ENCODE results near the gene BABAM2.
"Not testable (repeated sequence)": the region's sequence is repeated elsewhere in the genome, so short reads cannot be mapped to it uniquely, and the experiment has no call there.

The BABAM2 gene

GRCh38 chr2:28085201-28085600 lies 194.7 kb downstream of the BABAM2 start:
- no peak for DNase-seq

GRCh38 chr2:28086611-28087010 lies 196.1 kb downstream of the BABAM2 start:
- no peak for DNase-seq

- no peak for DNase-seq
These were observed 198.4 kb downstream of the BABAM2 start for GRCh38 chr2:28088970-28089369.

DNA sequence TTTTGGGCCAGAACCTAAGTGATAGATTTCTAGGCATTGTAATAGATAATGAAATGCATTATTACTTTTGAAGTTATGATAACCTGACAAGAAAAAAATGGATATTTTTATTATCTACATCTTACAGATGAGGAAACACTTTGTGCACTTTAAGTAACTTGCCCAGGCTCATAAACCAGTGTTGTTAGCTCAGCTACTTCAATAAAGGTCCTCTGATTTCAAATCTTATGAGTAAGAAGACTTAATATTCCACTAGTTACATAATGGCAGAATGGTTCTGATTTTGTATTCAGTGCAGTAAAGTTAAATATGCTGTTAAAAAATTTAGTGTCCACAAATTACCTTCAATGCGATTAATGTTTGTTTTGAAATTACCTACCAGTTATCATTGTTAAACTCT lies 199.0 kb downstream of the BABAM2 start:
- no peak for DNase-seq

- DNase-seq, result no peak
These were observed 202.8 kb downstream of the BABAM2 start for GRCh38 chr2:28093308-28093707.

DNA sequence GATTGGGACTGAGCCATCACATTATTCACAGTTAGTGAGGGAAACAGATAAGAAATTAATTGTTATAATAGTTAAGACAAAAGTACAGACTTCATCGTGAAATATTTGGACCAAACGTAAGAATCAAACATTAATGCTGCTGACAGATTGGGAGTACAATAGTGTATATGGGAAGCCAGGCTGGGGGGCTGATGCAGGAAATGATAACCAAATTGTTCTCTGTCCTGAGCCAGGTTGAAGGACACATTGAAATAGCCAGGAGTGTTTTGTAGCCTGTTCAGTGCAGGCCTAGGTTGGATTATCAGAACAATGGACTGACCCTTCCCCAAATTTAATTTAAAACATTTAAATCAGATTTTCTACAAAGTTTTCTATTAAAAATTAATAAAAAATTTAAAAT lies 203.2 kb downstream of the BABAM2 start:
- DNase-seq, result no peak

DNA sequence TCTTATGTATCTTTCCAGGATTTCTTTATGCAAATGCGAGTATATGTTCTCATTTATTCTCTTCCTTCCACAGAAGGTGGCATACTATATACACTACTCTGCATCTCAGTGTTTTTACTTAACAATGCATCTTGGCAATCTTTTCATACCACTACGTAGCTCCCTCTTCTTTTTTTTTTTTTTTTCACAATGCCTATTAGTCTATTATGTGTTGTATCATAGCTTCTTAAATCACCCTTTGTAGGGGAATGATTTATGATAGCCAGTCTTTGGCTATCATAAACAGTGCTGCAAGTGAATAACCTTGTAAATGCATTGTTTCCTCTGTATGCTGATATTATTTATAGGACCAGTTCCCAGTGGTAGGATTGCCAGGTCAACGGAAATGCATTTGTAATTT lies 204.2 kb downstream of the BABAM2 start:
- no peak for DNase-seq

- no peak for DNase-seq
These were observed 205.1 kb downstream of the BABAM2 start for GRCh38 chr2:28095622-28096021.

DNA sequence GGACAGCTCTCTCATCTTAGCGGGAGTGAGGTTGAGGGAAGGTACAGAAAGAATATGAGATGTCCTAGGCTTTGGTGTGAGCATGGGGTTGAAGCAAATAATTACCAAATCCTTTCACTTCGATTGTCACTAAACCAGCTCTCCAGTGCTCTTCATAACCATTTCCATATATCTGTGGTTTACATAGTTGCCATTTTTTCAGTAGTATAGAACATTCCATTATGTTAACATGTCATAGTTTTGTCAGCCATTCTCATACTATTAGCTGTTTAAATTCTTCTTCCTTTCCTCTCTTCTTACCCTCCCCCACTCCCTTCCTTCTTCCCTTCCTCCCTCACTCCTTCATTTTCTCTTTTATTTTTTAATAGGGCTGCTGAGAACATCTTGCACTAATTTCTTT lies 205.9 kb downstream of the BABAM2 start:
- DNase-seq, result no peak

DNA sequence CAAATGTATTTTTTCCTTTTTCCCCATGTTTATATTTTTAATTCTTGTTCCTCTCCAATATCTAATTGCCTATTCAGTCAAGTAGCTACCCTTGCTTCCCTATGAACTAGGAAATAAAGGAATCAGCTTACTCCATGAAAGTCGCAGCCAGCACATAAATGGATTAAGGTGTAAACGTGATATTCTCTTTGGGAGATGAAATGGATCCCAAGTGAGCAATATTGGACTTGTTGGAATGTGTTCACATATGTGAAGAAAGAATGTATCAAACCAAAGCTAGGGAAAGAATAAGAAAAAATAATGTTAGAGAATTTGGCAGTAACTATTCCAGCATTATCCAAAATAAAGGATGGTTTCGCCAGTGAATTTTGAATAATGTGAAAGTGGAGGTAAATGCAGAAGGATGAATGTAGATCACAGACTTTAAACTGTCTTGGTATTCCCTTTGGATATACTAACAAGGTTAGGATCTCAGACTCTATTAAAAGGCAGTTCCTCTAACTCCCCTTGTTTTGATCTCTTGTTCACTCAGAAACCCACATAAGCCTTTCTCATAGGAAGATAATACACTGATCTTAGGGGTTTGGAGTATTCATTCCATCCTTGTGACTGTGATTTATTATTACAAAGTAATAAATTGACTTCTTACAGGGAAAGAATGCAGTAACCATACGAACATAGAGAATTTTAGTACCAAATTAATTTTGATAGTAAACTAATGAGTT lies 208.1 kb downstream of the BABAM2 start:
- no peak for DNase-seq

- no peak for DNase-seq
These were observed 210.6 kb downstream of the BABAM2 start for GRCh38 chr2:28101123-28101522.

DNA sequence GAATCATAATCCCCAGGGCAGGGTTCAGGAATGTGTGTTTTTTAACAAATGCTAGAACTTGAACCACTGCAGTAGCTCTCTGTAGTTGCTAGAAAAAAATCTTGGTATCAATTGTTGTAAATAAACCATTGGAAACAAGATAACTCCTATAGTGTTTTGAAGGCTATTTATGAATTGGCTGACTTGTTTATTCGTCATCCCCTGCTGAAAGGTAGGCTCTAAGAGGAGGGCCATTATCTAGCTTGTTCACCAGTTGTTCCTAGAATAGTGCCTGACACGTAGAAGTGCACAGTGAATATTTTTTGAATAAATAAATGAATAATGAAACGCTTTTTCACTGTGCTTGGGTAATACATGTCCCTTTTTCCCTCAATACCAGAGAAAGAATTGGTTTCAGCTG lies 211.4 kb downstream of the BABAM2 start:
- no peak for DNase-seq

DNA sequence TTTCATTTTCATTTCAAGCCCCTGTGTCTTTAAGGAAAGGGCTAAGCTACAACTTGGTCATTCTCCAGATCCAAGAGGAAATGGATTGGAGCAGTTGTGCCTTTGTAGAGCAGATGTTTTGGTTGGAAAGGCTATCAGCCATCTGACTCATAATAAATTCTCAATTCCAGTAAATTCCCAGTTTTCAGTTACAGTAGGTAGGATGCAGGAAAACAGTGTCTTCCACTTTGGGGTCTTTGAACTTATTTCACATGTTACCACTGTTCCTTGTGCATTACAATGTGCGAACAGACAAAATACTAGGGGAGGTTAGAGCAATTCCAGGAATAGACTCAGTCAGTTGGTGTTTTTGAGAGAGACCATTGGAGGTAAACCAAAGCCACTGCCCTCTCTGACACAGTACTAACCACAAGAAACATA lies 211.9 kb downstream of the BABAM2 start:
- no peak for DNase-seq

GRCh38 chr2:28103611-28104010 lies 213.1 kb downstream of the BABAM2 start:
- no peak for DNase-seq

DNA sequence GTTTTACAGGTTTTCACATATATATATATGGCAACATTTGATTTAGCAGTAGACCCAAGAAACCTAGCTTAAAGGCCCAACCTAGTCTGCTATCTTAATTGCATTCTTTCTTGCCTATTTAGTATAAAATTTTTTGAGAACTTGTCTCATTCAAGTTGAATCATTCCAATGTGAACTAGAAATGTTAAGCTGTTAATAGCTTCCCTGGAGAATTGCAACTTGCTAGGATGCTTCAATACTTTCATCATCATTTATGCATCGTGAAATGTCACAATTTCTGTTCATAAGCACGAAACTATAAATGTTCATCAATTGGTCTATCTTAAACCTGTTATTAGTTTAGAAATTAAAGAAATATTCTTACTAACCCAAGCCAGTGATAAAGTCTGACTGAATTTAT lies 217.6 kb downstream of the BABAM2 start:
- DNase-seq, result no peak

DNA sequence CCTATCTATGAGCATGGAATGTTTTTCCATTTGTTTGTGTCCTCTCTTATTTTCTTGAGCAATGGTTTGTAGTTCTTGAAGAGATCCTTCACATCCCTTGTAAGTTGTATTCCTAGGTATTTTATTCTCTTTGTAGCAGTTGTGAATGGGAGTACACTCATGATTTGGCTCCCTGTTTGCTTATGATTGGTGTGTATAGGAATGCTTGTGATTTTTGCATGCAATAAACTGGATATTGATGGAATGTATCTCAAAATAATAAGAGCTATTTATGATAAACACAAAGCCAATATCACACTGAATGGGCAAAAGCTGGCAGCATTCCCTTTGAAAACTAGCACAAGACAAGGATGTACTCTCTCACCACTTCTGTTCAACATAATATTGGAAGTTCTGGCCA lies 223.2 kb downstream of the BABAM2 start:
- not testable (repeated sequence) for DNase-seq

DNA sequence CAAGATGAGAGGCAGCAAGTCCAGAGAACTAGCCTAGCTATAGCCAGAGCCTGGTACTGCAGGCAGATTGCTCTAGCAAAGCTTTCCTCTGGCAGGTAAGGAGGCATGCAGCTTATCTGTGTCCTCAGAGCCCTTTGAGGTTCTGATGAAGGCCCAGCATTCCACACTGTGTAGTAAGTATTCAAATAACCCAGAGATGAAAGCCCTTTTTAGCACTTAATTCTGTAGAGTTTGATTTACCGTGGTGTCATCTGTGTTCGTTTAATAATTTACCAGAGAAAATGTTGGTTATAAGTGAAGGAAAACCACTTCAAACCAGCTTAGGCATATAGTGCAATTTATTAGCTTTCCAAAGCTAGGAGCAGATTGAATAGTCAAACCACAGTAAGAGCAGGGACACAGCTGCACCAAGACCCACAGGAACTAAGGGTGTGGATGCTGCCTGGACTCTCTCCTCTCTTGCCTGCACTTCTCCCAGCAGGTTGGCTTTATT lies 226.6 kb downstream of the BABAM2 start:
- no peak for DNase-seq

GRCh38 chr2:28119631-28120030 lies 229.1 kb downstream of the BABAM2 start:
- DNase-seq, result no peak

- DNase-seq, result no peak
These were observed 237.9 kb downstream of the BABAM2 start for GRCh38 chr2:28128281-28128950.

DNA sequence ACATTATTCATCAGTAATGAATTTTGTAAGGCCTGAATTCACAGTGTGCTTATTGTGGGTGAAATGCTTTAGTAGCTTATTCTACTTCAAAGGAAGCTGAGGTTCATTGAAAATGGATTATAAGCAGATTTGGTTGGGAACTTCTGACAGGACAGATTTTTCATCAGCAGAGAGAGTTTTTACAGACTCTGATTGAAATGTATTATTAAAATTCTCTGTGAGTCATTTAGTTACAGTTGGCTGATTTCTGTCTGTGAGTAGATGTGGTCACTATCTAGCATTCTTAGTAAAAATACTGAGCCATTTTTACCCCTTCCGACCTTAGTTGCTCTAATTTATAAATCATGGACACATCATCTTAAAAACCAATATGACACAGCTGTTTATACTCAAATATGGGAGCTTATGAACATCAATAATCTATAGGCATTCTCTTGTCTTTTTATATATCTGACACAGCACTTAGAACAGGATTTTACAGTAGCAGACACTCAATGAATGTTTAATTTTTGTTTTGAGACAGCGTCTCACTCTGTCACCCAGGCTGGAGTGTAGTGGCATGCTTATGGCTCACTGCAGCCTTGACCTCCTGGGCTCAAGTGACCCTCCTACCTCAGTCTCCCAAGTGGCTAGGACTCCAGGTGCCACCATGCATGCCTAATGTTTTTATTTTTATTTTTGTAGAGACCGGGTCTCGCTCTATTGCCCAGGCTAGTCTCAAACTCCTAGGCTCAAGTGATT lies 239.6 kb downstream of the BABAM2 start:
- no peak for DNase-seq

DNA sequence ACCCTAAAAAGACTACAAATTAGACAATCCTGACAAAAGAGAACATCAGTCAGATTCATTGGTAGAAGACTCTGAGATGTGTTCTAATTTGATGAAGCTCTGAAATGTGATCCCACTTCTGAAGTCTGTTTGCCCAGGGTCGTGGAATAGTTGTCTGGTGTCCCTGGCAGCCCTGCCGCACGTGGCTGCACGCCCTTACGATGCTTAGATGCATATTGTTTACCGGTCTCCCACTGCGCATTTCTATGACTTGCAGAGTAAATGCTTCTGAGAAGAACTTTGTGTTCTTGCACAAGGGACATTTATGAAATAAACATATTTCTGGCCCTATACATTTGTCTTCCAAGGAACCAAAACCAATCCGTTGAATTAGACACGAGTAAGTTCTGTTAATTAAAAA lies 243.2 kb downstream of the BABAM2 start:
- no peak for DNase-seq

DNA sequence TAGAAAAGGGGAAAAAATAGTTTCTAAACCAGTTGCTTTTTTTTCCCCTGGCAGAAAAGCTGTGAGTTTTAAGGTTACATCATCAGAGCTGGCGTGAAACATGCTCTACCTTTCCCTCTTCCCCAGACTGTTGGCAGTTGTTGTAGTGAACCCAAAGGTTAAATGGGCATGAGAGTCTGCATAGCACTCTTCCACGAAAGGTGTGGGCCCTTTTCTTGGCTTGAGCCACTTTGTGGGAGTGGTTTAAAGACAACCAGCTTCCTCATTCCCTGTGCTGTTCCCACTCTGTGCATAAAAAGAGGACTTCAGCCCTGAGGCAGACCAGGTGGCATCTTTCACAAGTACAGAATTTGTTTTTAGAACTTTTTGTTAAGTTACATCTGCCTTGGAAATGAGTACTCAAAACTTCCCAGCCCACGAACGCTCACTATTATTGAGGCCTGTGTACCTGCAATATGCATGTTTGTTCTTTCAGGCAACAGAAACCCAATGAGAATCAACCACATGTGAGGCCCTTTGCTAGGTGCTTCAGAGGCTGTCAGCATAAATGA lies 243.8 kb downstream of the BABAM2 start:
- DNase-seq, result no peak

DNA sequence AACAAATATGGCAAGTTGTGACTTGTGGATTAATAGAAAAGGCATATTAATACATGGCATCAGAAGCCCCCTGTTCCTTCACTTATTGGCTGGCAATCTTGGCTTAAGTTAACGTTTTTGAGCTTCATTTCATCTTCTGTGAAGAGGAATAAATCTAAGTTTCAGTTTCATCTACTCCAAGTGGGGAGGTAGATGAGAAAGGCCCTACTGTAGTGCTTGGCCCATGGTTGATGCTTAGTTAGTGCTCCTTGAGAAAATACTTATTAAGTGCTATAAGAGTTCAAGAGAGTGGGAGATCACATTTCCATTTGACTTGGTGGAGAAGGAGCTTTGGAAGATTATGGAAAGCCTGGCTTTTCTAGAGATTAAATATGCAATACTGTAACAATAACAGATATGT lies 244.3 kb downstream of the BABAM2 start:
- DNase-seq, result no peak

DNA sequence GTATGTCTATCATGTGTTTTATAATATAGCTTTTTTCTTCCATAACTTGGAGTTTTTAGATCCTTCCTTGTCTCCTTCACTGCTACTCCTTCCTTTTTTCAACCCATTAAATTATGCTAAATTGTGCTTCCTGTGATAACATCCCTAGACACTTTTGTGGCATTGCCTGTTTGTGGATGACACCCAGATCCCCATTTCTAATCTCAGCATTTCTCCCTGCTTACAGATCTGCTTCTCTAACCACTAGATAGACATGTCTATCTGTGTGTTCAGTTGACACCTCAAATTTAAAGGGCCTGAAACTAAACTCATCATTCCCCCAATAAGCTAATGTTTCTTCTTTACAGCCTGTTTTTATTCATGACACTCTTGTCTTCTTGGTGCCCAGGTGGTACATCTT lies 244.8 kb downstream of the BABAM2 start:
- DNase-seq, result no peak
